ENCODE results near the gene CCDC182.

Gene CCDC182

DNA sequence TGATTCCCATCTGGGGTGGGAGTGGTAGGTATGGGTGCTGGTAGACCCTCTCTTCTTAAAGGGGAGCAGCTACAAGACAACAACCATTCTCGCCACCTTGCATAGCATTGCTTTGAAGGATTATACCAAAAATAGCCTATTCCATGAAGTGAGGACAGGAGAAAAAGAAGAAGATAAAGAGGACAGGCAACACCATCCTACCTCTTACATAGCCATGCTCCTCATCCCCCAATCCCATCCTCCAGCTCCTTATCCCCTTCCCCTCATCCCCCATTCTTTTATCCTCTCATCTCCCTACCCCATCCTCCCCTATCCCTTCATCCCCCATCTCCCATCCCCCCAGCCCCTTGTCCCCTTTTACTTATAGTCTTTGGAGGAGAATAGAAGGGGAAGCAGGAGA, 29.1 kb downstream of the CCDC182 start:
- TF ChIP-seq, protein P1, sequence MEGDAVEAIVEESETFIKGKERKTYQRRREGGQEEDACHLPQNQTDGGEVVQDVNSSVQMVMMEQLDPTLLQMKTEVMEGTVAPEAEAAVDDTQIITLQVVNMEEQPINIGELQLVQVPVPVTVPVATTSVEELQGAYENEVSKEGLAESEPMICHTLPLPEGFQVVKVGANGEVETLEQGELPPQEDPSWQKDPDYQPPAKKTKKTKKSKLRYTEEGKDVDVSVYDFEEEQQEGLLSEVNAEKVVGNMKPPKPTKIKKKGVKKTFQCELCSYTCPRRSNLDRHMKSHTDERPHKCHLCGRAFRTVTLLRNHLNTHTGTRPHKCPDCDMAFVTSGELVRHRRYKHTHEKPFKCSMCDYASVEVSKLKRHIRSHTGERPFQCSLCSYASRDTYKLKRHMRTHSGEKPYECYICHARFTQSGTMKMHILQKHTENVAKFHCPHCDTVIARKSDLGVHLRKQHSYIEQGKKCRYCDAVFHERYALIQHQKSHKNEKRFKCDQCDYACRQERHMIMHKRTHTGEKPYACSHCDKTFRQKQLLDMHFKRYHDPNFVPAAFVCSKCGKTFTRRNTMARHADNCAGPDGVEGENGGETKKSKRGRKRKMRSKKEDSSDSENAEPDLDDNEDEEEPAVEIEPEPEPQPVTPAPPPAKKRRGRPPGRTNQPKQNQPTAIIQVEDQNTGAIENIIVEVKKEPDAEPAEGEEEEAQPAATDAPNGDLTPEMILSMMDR (IDR thresholded peaks at IDR 0.05) = no peak

DNA sequence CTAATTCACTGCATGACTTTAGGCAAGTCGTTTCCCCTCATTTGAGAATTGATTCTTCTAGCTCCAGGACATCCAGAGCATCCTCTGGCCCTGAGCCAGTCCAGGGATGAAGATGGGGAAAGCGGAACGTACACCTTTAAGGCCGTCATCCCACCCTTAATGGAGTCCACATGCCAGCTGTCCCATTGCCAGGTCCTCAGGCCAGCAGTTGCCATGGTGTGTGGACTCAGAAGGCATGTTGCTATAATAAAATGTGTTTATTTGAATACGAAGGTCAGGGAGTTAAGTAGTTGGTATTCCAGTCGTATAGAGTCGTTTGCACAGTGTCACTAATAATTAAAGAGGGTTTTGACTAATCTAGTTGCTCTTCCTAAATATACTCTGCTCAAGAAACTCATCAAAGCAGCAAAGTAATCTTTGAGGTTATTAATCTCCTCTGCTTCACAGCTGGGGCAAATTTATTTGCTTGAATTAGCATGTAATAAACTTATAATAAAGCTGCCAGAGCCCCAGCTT, 30.4 kb downstream of the CCDC182 start:
- TF ChIP-seq, protein P1 (IDR thresholded peaks at IDR 0.05) = no peak

DNA sequence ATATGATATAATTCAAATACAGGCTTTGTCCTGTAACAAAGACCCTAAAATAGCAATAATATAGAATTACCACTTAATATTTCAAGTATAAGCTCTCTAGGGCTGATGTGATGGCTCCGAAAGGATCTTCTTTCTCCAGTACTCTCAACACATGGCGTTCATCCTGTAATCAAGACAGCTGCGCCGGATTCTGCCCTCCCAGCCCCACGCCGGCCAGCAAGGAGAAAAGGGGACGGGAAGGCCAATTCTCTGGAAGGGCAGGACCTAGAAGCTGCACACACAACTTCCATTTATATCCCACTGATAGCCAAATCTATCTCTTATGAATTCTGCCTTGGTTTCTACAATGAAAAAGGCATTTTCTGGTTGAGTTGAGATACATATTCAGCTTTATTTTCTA, 32.0 kb downstream of the CCDC182 start:
- TF ChIP-seq, protein P1 (IDR thresholded peaks at IDR 0.05) = no peak

DNA sequence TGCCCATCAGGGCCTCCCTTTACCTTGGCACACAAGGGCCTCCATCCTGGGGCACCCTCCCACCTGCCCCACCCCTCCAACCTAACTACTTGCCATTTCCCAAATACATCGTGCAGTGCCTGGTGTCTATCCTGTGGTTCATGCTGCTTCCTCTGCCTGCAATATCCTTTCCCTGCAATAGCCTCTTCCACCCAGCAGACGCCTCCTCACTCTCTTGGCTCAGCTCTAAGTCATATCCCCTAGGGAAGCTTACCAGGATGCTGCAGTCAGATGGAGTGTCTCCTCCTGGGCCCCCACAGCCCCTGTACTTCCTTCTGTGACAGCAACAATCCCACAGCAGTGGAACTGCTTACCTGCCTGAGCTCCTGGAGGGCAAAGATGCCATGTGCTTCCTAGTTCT, 36.7 kb downstream of the CCDC182 start:
- TF ChIP-seq, protein P1 (IDR thresholded peaks at IDR 0.05) = no peak

DNA sequence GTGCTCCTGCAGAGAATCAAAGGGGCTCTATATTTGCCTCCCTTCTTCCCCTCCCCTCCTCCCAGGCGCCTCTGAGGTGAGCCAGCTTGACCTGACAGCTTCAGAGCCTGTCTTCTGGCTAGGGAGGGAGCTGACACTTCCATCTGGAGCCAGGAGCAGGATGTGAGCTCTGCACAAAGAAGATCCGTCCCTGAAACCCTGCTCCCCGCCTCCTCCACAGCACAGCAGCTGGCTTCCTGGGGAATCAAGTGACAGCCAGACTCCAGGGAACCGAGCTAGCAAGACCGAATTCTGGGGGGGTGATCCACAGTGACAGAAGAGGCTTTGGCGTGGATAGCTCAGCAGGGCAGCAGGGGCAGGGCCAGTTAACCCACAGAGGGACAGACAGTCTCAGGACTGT, 37.2 kb downstream of the CCDC182 start:
- TF ChIP-seq, protein P1 (IDR thresholded peaks at IDR 0.05) = no peak

DNA sequence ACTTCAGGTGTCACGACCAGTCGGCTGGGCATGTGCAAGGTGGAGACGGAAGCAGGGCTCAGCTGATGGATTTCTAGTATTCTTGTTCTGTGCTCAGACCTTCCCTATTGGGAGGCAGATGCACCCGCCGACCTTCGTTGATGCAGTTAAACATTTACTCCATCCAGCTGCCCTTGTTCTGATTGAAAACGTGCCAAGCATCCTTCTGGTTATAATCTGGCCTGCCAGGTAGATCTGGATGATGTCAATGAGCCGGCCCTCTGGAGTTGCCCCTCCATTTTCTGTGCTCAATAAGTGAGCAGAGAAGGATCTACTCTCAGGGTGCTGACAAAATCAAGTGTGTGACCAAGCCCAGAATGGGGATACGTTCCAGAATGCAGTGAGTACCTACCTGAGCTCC, 38.3 kb downstream of the CCDC182 start:
- TF ChIP-seq, protein P1 (IDR thresholded peaks at IDR 0.05) = no peak

DNA sequence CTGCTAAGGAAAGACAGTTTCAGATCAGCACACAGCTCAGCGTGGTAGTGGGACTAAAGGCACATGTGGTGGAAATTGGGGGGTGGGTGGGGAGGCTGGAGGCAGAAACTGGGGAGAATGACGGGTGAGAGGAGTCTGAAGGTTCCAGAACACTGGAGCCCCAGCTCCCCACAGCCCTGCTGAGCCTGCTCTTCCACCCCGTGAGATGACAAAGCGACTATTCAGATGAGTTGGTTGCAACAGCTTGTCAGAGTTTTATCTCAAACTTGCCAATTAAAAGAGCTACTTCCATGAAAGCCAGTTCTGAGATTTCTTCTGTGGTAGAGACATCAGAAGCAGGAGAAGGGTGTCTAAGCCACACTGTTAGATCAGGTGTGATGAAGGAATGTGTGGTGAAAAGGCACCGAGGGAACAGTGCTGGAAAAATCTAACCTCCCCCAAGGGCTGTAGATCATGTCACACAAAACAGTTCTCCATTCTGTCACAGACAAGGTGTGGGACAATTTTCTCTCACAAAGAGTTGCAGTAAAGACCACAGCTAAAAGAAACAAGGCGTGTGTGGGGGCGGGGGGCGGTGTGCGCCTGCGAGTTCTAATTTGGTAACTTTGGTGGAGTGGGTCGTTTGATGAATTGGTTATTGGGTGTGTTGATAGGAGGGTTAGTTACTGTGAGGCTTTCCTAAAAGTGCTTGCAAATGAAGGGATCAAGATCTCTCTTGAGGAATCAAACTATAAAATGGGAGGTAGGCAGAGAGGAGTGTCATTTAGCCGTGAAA, 39.0 kb downstream of the CCDC182 start:
- TF ChIP-seq, protein P1 (IDR thresholded peaks at IDR 0.05) = no peak

Measured in LNCAP (cell line).